ENCODE results near the gene RAPGEF4.

- TF ChIP-seq POLR2A (IDR thresholded peaks at IDR 0.05) (no peak), CTCF (IDR thresholded peaks at IDR 0.05) (no peak)
Measured at GRCh38 chr2:172772633-172773032, 37.0 kb downstream of the RAPGEF4 start.
